RWPE2 (cell line): ENCODE measurements around the gene SAFB2.

ENCODE experiments used
- ATAC-seq: fragments of 200-7000 bp; cut with Tn5 transposase; 3 replicates; pipeline ENCODE4 v1.9.1; 2021; ENCODE audit warnings: low read depth
- DNase-seq: peaks from one replicate; pipeline ENCODE4 v3.0.0-alpha.2; 2020; ENCODE audit warnings: low spot score
- H3K27ac ChIP-seq: fragments of 450-650 bp; 2 replicates; pipeline ENCODE4 v1.5.1; 2017; ENCODE audit warnings: mild to moderate bottlenecking; ENCODE audit not compliant: poor library complexity, severe bottlenecking
- H3K27me3 ChIP-seq: fragments of 250-450 bp; sonication (Bioruptor Pico); 2 replicates; pipeline ENCODE4 v1.5.1; 2021; ENCODE audit warnings: mild to moderate bottlenecking, moderate library complexity; ENCODE audit not compliant: insufficient read depth, poor library complexity, severe bottlenecking
- H3K36me3 ChIP-seq: fragments of 250-450 bp; sonication (Bioruptor Pico); 2 replicates; pipeline ENCODE4 v1.5.1; 2020; ENCODE audit warnings: low read depth, mild to moderate bottlenecking, moderate library complexity
- H3K4me1 ChIP-seq: fragments of 250-450 bp; sonication (Bioruptor Pico); 2 replicates; pipeline ENCODE4 v1.5.1; 2021; ENCODE audit warnings: mild to moderate bottlenecking, moderate library complexity; ENCODE audit not compliant: insufficient read depth, poor library complexity, severe bottlenecking
- H3K4me3 ChIP-seq: fragments of 250-450 bp; sonication (Bioruptor Pico); 2 replicates; pipeline ENCODE4 v1.5.1; 2021; ENCODE audit warnings: mild to moderate bottlenecking, moderate library complexity; ENCODE audit not compliant: severe bottlenecking
- H3K9me3 ChIP-seq: fragments of 250-450 bp; sonication (Bioruptor Pico); 2 replicates; pipeline ENCODE4 v1.5.1; 2021; ENCODE audit warnings: mild to moderate bottlenecking, moderate library complexity; ENCODE audit not compliant: severe bottlenecking
- TF ChIP-seq, protein P1 (sequence below): fragments of 450-650 bp; IDR thresholded peaks from one replicate; pipeline ENCODE4 v1.5.1; 2017; ENCODE audit warnings: mild to moderate bottlenecking, moderate library complexity; ENCODE audit not compliant: poor library complexity, severe bottlenecking

SAFB2 gene

DNA sequence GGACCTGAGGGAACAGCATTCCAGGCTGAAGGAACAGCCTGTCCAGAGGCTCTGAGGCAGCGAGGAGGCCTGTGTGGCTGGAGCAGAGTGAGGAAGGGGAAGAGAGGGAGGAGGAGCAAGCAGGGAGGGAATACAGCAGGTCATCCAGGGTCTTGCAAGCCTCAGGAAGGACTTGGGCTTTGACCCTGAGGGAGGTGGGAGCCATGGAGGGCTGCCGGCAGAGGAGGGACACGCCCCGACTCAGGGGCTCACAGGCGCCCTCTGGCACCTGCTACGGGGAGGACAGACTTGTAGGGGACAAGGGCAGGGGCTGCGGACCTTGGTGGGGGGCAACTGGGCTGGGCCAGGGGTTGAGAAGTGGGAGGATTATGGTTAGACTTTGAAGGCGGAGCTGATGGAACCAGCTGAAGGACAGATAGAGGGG is 59.6 kb downstream of the SAFB2 start:
- peaks cover 14% of the 10 kb centered on the region for H3K27me3 ChIP-seq
- H3K4me3 ChIP-seq, result no peak overlapping the region
- no peaks in the 10 kb centered on the region for H3K4me1 ChIP-seq
- H3K9me3 ChIP-seq, result no peaks in the 10 kb centered on the region
- ATAC-seq (no peak), DNase-seq (no peak)
- no peak overlapping the region for H3K27ac ChIP-seq
- TF ChIP-seq, protein P1, sequence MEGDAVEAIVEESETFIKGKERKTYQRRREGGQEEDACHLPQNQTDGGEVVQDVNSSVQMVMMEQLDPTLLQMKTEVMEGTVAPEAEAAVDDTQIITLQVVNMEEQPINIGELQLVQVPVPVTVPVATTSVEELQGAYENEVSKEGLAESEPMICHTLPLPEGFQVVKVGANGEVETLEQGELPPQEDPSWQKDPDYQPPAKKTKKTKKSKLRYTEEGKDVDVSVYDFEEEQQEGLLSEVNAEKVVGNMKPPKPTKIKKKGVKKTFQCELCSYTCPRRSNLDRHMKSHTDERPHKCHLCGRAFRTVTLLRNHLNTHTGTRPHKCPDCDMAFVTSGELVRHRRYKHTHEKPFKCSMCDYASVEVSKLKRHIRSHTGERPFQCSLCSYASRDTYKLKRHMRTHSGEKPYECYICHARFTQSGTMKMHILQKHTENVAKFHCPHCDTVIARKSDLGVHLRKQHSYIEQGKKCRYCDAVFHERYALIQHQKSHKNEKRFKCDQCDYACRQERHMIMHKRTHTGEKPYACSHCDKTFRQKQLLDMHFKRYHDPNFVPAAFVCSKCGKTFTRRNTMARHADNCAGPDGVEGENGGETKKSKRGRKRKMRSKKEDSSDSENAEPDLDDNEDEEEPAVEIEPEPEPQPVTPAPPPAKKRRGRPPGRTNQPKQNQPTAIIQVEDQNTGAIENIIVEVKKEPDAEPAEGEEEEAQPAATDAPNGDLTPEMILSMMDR, result no peak
- no peaks in the 10 kb centered on the region for H3K36me3 ChIP-seq

DNA sequence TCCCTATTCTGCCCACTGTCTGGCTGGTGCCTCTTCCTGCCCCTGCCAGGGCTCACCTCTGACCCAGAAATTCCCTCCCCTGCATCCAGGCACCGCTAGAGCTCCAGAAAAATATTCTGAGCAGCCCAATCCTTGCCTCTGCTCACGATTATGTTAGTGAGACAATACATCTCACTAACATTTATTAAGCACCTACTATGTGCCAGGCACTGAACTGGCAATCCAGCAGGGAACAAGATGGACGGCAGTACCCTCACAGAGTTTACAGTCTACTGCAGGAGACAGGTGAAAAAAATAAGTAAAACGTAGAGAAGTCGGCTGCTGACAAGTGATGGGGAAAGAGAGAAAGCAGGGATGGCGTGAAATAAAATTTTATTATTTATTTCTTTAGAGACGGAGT is 60.3 kb downstream of the SAFB2 start:
- no peaks in the 10 kb centered on the region for H3K36me3 ChIP-seq
- H3K9me3 ChIP-seq, result no peaks in the 10 kb centered on the region
- TF ChIP-seq, protein P1, result no peak
- no peak overlapping the region for H3K27ac ChIP-seq
- H3K27me3 ChIP-seq, result peaks cover 13% of the 10 kb centered on the region
- H3K4me1 ChIP-seq, result no peaks in the 10 kb centered on the region
- no peak for ATAC-seq
- no peak for DNase-seq
- H3K4me3 ChIP-seq, result no peak overlapping the region

DNA sequence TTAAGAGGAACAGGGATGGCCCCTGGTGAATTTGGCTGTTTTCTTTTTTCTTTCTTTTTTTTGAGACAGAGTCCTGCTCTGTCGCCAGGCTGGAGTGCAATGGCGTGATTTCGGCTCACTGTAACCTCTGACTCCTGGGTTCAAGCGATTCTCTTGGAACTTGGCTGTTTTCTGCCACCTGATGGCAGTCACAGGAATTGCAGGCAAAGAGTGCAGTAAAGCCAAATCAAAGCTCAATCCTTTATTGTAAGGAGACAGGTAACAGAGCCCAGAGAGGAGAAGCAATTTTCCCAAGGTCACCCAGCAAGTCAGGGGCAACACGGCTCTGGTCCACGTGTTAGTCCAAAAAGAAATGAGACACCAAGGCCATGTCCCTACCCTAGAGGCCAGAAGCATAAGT is 61.0 kb downstream of the SAFB2 start:
- H3K4me1 ChIP-seq, result no peaks in the 10 kb centered on the region
- no peak overlapping the region for H3K27ac ChIP-seq
- no peak for ATAC-seq
- TF ChIP-seq, protein P1, result peak; percentile 27
- H3K27me3 ChIP-seq, result peaks cover 6% of the 10 kb centered on the region
- no peak overlapping the region for H3K4me3 ChIP-seq
- no peaks in the 10 kb centered on the region for H3K9me3 ChIP-seq
- DNase-seq, result no peak
- H3K36me3 ChIP-seq, result no peaks in the 10 kb centered on the region

DNA sequence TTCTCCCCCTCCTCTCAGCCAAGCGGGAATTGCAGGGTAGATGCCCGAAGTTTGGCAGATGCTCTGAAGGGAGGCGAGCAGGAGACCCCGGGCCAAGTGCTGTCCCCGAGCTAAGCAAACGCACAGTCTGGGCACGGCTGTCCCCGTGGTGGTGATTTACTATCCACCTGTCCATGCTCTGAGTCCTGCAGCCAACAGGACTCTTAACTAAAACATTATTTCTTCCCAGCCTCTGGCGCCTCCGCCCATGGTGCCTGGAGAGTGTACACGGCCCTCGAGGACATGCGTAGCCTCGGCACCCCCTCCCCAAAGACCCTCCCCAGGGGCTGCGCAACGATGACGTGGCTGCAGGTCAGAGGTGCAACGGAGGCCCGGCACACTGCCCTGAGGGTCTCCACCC is 62.4 kb downstream of the SAFB2 start:
- TF ChIP-seq, protein P1, result no peak
- H3K4me1 ChIP-seq, result no peaks in the 10 kb centered on the region
- H3K27me3 ChIP-seq, result no peaks in the 10 kb centered on the region
- DNase-seq (no peak), ATAC-seq (no peak)
- H3K4me3 ChIP-seq, result no peak overlapping the region
- H3K27ac ChIP-seq, result no peak overlapping the region
- H3K9me3 ChIP-seq, result no peaks in the 10 kb centered on the region
- no peaks in the 10 kb centered on the region for H3K36me3 ChIP-seq

DNA sequence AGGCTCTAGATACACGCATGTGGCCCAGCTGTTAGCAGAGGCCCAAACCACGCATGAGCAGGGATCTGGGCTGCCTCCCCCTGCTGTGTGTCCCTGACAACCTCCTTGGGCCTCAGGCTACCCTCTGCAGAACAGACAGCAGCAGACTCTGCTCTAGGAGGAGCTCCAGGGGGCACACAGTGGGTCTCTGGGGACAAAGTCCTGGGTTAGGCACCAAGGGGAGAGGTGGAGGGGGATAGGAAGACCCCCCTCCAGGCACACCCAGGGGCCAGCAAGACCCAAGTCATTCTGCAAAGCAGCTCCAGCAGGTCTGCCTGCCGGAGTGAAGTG is 62.8 kb downstream of the SAFB2 start:
- no peaks in the 10 kb centered on the region for H3K4me1 ChIP-seq
- TF ChIP-seq, protein P1, result no peak
- no peaks in the 10 kb centered on the region for H3K27me3 ChIP-seq
- ATAC-seq (no peak), DNase-seq (no peak)
- H3K36me3 ChIP-seq, result no peaks in the 10 kb centered on the region
- no peak overlapping the region for H3K27ac ChIP-seq
- no peaks in the 10 kb centered on the region for H3K9me3 ChIP-seq
- H3K4me3 ChIP-seq, result no peak overlapping the region
